Uterus (tissue), 2 donors: ENCODE results near the gene OTUB2.

Experiments
- POLR2A ChIP-seq, 2 donors: fragments of 450-650 bp; IDR thresholded peaks; one replicate each; pipeline ENCODE4 v1.6.1; 2016; ENCODE audit warnings: antibody characterized with exemption in 2 of 2, mild to moderate bottlenecking in 1 of 2, moderate library complexity in 1 of 2
- TF ChIP-seq, protein P1 (sequence below), 4 experiments: fragments of 200-600 bp in 2 of 4; fragments of 450-650 bp in 2 of 4; sonication (generic) in 2 of 4; IDR thresholded peaks; one replicate each; pipeline ENCODE4 v1.5.1; 2016 to 2019; ENCODE audit warnings: antibody characterized with exemption in 4 of 4, mild to moderate bottlenecking in 2 of 4, moderate library complexity in 1 of 4

DNA sequence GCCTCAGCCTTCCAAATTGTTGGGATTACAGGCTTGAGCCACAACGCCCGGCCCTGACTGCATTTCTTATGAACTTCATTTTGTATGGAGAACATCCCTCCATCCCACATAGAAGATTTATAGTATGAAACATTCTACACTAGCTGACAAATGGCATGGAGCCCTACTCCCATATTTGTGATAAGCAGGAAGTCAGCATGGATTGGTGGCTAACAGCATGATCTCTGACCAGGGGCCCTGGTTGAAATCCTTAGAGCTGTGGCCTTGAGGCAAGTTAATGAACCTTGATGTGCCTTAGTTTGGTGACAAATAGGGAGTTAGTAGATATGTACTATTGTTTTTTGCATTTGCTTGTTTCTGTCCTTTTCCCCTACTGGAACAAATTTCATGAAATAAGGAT, 67.3 kb downstream of the OTUB2 start:
- TF ChIP-seq, protein P1, sequence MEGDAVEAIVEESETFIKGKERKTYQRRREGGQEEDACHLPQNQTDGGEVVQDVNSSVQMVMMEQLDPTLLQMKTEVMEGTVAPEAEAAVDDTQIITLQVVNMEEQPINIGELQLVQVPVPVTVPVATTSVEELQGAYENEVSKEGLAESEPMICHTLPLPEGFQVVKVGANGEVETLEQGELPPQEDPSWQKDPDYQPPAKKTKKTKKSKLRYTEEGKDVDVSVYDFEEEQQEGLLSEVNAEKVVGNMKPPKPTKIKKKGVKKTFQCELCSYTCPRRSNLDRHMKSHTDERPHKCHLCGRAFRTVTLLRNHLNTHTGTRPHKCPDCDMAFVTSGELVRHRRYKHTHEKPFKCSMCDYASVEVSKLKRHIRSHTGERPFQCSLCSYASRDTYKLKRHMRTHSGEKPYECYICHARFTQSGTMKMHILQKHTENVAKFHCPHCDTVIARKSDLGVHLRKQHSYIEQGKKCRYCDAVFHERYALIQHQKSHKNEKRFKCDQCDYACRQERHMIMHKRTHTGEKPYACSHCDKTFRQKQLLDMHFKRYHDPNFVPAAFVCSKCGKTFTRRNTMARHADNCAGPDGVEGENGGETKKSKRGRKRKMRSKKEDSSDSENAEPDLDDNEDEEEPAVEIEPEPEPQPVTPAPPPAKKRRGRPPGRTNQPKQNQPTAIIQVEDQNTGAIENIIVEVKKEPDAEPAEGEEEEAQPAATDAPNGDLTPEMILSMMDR (IDR thresholded peaks at IDR 0.05), result no peak
- no peak for TF ChIP-seq POLR2A (IDR thresholded peaks at IDR 0.05)
